Body of pancreas (tissue), 4 donors: ENCODE data around the gene IFIT5. TPM values are rescaled to one million over a fixed set of nuclear protein-coding genes. Genes with fewer than 3 reads are reported as not detected.

Source experiments
- ATAC-seq: fragments of 150-250 bp; one replicate; pipeline ENCODE4 v1.9.1; 2016
- DNase-seq, 4 donors: peaks; one replicate each; pipeline ENCODE4 v3.0.0-alpha.2; 2019
- H3K27ac ChIP-seq, 4 donors: fragments of 200-600 bp; sonication (generic); 1 replicate in 3 of 4; 2 replicates in 1 of 4; pipeline versions ENCODE4 v1.5.1 to v1.6.1; 2016 to 2019; ENCODE audit warnings: mild to moderate bottlenecking in 1 of 4, mixed read lengths in 1 of 4, moderate library complexity in 1 of 4
- H3K27me3 ChIP-seq, 2 donors: fragments of 200-600 bp; sonication (generic); one replicate each; pipeline ENCODE4 v1.6.0; 2016; ENCODE audit warnings: mild to moderate bottlenecking in 1 of 2
- H3K36me3 ChIP-seq, 2 donors: fragments of 200-600 bp; sonication (generic); replicated peaks in 1 of 2; 2 replicates each; pipeline ENCODE4 v1.5.1; 2016; ENCODE audit warnings: low read depth in 2 of 2; ENCODE audit not compliant: insufficient read depth in 1 of 2
- H3K4me1 ChIP-seq: fragments of 200-600 bp; sonication (generic); one replicate; pipeline ENCODE4 v1.6.0; 2016
- H3K4me3 ChIP-seq, 2 donors: fragments of 200-600 bp; sonication (generic); 1 replicate in 1 of 2; 2 replicates in 1 of 2; pipeline ENCODE4 v1.5.1; 2016 to 2019
- H3K9me3 ChIP-seq, 3 donors: fragments of 200-600 bp; sonication (generic); 1 replicate in 2 of 3; 2 replicates in 1 of 3; pipeline ENCODE4 v1.5.1; 2016
- POLR2A ChIP-seq, 3 donors: fragments of 450-650 bp; IDR thresholded peaks; one replicate each; pipeline ENCODE4 v1.6.1; 2016; ENCODE audit warnings: antibody characterized with exemption in 3 of 3, mild to moderate bottlenecking in 2 of 3
- WGBS, 2 donors: methylation state at CpG; one replicate each; pipeline ENCODE4 v1.1.5; 2017; 5-methylcytosine and 5-hydroxymethylcytosine counted together
- intact Hi-C: fragments of 100-400 bp; cut with DNase I; formaldehyde crosslinking; loops from one replicate; pipeline ENCODE4 v1.15.1; 2023
- total RNA-seq, 2 donors: library from RNA; depleted of rRNA; stranded (reverse); fragments of >200 nt; gene quantifications; one replicate each; pipeline ENCODE4 v1.1.0, GENCODE V29; 2016
- TF ChIP-seq, protein P1 (sequence below), 7 experiments: fragments of 450-650 bp in 4 of 7; fragments of 200-600 bp in 3 of 7; sonication (generic) in 3 of 7; IDR thresholded peaks; one replicate each; pipeline ENCODE4 v1.5.1; 2016 to 2019; ENCODE audit warnings: antibody characterized with exemption in 7 of 7

IFIT5 gene
- total RNA-seq, 2 donors from 2014 or later: 1.6 to 11.7 TPM

DNA sequence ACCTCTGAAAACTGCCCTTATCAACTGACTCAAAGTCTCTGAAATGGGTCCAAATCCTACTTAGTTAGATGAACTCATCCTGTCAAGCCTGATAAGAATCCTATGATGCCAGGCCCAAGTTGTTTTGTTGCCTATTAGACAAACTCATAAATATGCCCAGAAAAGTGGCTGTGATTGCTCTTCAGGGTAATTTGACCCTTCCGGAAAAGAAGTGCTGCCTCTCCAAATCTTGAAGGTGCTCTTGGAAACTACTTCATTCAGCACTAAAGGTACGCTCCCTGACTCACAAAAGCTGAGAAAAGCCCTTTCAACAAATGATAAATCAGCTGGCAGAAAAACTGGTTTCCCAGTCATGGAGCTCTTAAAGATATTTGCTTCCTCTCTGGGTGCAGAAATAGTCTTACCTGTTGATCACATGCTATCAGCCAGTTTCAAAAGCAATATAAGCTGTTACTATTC lies 6.7 kb downstream of the IFIT5 start:
- intact Hi-C loops: no loop called here
- peak overlapping the region in 3 of 4 donors; percentile 1 to 52 (median 47) for H3K27ac ChIP-seq
- TF ChIP-seq POLR2A (IDR thresholded peaks at IDR 0.05): no peak
- TF ChIP-seq, protein P1, sequence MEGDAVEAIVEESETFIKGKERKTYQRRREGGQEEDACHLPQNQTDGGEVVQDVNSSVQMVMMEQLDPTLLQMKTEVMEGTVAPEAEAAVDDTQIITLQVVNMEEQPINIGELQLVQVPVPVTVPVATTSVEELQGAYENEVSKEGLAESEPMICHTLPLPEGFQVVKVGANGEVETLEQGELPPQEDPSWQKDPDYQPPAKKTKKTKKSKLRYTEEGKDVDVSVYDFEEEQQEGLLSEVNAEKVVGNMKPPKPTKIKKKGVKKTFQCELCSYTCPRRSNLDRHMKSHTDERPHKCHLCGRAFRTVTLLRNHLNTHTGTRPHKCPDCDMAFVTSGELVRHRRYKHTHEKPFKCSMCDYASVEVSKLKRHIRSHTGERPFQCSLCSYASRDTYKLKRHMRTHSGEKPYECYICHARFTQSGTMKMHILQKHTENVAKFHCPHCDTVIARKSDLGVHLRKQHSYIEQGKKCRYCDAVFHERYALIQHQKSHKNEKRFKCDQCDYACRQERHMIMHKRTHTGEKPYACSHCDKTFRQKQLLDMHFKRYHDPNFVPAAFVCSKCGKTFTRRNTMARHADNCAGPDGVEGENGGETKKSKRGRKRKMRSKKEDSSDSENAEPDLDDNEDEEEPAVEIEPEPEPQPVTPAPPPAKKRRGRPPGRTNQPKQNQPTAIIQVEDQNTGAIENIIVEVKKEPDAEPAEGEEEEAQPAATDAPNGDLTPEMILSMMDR (IDR thresholded peaks at IDR 0.05): no peak
- no peaks in the 10 kb centered on the region for H3K9me3 ChIP-seq
- H3K4me1 ChIP-seq: peaks cover 39% of the 10 kb centered on the region
- peaks cover 0 to 1% of the 10 kb centered on the region in 2 donors for H3K36me3 ChIP-seq
- no peak overlapping the region for H3K4me3 ChIP-seq
- H3K27me3 ChIP-seq: no peaks in the 10 kb centered on the region
- ATAC-seq (no peak), DNase-seq (no peak)
- 85 to 87% methylated on average over 2 of the region's 2 CpGs for WGBS, 2 donors

DNA sequence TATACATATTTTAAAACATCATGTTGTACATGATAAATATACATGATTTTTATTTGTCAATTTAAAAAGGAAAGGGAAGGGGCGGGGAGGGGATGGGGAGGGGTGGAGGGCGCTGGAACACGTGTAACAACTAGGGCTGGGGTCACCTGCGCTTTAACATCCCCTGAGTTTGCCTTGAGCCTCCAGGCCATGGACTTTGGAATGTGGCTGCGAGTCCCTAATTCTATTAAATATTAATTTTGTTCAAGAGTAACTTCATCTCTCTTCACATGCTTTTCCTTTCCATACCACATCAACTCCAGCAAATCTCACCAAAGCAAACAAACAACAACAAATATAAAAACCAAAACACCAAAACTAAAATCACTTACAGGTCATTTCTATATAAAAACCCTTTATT lies 10.6 kb downstream of the IFIT5 start:
- Histone ChIP-seq H3K36me3 (no peaks in the 10 kb centered on the region), H3K27me3 (no peaks in the 10 kb centered on the region), H3K27ac (no peak overlapping the region), H3K4me1 (peaks cover 20% of the 10 kb centered on the region), H3K9me3 (no peaks in the 10 kb centered on the region), H3K4me3 (no peak overlapping the region)
- no peak for TF ChIP-seq POLR2A (IDR thresholded peaks at IDR 0.05)
- TF ChIP-seq, protein P1 (IDR thresholded peaks at IDR 0.05): no peak
- intact Hi-C loops: loop anchor here (5.0 kb wide), 1 partner anchor 137 kb away; no protein-coding TSS in a partner anchor
- 37 to 41% methylated on average over 5 of the region's 5 CpGs for WGBS, 2 donors
- DNase-seq (peak in 1 of 4 donors; percentile 29), ATAC-seq (no peak)

DNA sequence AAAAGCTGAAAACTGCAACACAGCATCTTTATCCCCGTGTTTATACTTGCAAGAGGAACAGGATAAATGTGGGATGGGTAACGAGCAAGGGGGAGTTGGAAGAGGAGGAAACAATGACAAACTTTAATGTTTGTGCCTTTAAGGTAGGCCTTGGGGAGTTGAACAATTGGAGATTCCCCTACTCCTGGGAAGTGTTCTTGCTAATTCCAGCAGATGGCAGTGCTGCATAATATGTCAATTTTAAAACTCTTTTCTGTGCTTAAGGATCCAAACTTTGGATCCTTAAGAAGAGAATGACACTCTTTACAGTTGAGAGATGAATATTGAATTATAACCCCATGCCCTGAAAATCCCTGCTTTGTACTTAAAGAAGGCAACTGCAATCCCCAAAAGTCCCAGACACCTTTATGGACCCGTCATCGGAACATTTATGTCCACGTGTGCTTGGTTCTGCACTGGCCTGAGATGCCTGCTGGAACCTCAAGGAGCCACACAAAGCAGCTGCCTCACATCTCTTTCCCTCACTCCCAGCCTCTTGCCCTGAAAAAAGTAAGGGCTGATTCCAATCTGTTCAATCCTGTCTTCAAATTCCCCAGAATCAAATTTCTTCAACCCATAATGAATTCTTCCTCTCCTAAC lies 12.0 kb downstream of the IFIT5 start:
- DNase-seq (peak in 3 of 4 donors; percentile 39 to 41 (median 39)), ATAC-seq (peak; percentile 85)
- no peaks in the 10 kb centered on the region for H3K9me3 ChIP-seq
- no peaks in the 10 kb centered on the region for H3K36me3 ChIP-seq
- H3K27ac ChIP-seq: no peak overlapping the region
- H3K4me1 ChIP-seq: peaks cover 10% of the 10 kb centered on the region
- TF ChIP-seq POLR2A (IDR thresholded peaks at IDR 0.05): no peak
- TF ChIP-seq, protein P1 (IDR thresholded peaks at IDR 0.05): peak; percentile 66 to 93 (median 84)
- no peaks in the 10 kb centered on the region for H3K27me3 ChIP-seq
- intact Hi-C loops: loop anchor here (5.0 kb wide), 1 partner anchor 136 kb away; no protein-coding TSS in a partner anchor
- H3K4me3 ChIP-seq: no peak overlapping the region
- 38 to 46% methylated on average over 5 of the region's 5 CpGs for WGBS, 2 donors

DNA sequence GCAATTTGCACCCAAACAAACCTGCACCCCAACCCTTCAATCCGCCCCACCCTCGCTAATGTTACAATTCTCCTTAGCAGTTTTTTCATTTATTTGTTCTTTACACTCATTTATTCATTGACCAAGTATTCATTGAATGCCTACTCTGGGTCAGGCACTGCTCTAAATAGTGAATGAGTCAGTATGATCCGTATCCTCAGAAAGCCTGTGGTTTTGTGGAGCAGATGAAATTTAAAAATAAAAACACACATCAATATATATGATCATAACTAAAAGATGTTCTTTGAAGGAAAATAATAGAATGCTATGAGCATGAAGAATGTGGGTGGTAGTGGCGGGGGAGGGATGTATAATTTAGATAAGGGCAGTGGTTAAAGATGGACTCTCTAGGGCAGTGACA lies 13.3 kb downstream of the IFIT5 start:
- Histone ChIP-seq H3K4me1 (peaks cover 21% of the 10 kb centered on the region), H3K27me3 (no peaks in the 10 kb centered on the region), H3K27ac (no peak overlapping the region), H3K9me3 (no peaks in the 10 kb centered on the region), H3K36me3 (no peaks in the 10 kb centered on the region), H3K4me3 (no peak overlapping the region)
- DNase-seq (no peak), ATAC-seq (no peak)
- intact Hi-C loops: loop anchor here (5.0 kb wide), 1 partner anchor 135 kb away; no protein-coding TSS in a partner anchor
- WGBS, 2 donors: 82 to 93% methylated on average over 4 of the region's 4 CpGs
- TF ChIP-seq, protein P1 (IDR thresholded peaks at IDR 0.05): no peak
- TF ChIP-seq POLR2A (IDR thresholded peaks at IDR 0.05): no peak
